Endodermal cell (in vitro differentiated cells): ENCODE results near the gene CDH13. TPM values are rescaled to one million over a fixed set of nuclear protein-coding genes. Genes with fewer than 3 reads are reported as not detected.

Source experiments
- DNase-seq: peaks from one replicate; pipeline ENCODE4 v3.0.0-alpha.2; 2017
- H3K27ac ChIP-seq: 2 replicates; pipeline ENCODE4 v1.5.1; 2013; ENCODE audit warnings: mild to moderate bottlenecking, low read depth, low read length, moderate library complexity
- H3K27me3 ChIP-seq: 2 replicates; pipeline ENCODE4 v1.6.1; 2013; ENCODE audit warnings: mild to moderate bottlenecking, low read length, moderate library complexity; ENCODE audit not compliant: insufficient read depth, control insufficient read depth, poor library complexity, severe bottlenecking
- H3K36me3 ChIP-seq: 2 replicates; pipeline ENCODE4 v1.7.0; 2013; ENCODE audit warnings: mild to moderate bottlenecking, low read length, moderate library complexity; ENCODE audit not compliant: control insufficient read depth, insufficient read depth
- H3K4me1 ChIP-seq: one replicate; pipeline ENCODE4 v1.7.0; 2013; ENCODE audit warnings: low read length; ENCODE audit not compliant: control insufficient read depth, insufficient read depth
- H3K4me3 ChIP-seq: 2 replicates; pipeline ENCODE4 v1.5.1; 2013; ENCODE audit warnings: mild to moderate bottlenecking, low read length, moderate library complexity
- H3K9ac ChIP-seq: 2 replicates; pipeline ENCODE4 v1.6.1; 2013; ENCODE audit warnings: mild to moderate bottlenecking, low read length, moderate library complexity; ENCODE audit not compliant: poor library complexity, severe bottlenecking; ENCODE audit errors: extremely low read depth
- H3K9me3 ChIP-seq: 2 replicates; pipeline ENCODE4 v1.6.1; 2013; ENCODE audit warnings: mild to moderate bottlenecking, low read length, moderate library complexity; ENCODE audit not compliant: control insufficient read depth
- H3K27ac Mint-ChIP-seq: 2 replicates; pipeline ENCODE4 v1.8.0; 2020; ENCODE audit warnings: mixed read lengths
- H3K27me3 Mint-ChIP-seq: 2 replicates; pipeline ENCODE4 v1.8.0; 2021; ENCODE audit warnings: mild to moderate bottlenecking, mixed read lengths; ENCODE audit not compliant: insufficient read depth
- H3K36me3 Mint-ChIP-seq: 2 replicates; pipeline ENCODE4 v1.8.0; 2020; ENCODE audit warnings: low read depth, mixed read lengths
- H3K4me1 Mint-ChIP-seq: 2 replicates; pipeline ENCODE4 v1.8.0; 2020; ENCODE audit warnings: mixed read lengths
- H3K4me3 Mint-ChIP-seq: 2 replicates; pipeline ENCODE4 v1.8.0; 2020; ENCODE audit warnings: mild to moderate bottlenecking, moderate library complexity, mixed read lengths
- H3K9me3 Mint-ChIP-seq: 2 replicates; pipeline ENCODE4 v1.8.0; 2020; ENCODE audit warnings: mild to moderate bottlenecking, mixed read lengths
- CTCF ChIP-seq: fragments of 200-600 bp; sonication (generic); conservative IDR thresholded peaks from 2 replicates; pipeline ENCODE4 v1.5.0; 2021; ENCODE audit warnings: antibody characterized with exemption, mild to moderate bottlenecking
- WGBS, 2 experiments: methylation state at CpG; one replicate each; pipeline versions ENCODE4 v1.1.5 to v1.1.7; 2013; ENCODE audit warnings: missing lambda C conversion rate in 2 of 2, mixed read lengths in 1 of 2; ENCODE audit not compliant: insufficient coverage in 1 of 2, insufficient read length in 1 of 2; 5-methylcytosine and 5-hydroxymethylcytosine counted together
- total RNA-seq, 2 donors: library from RNA; stranded (reverse); fragmentation: NEBNext Ultra II Directional in 1 of 2; extraction: Animal tissue kit (Norgen Biotek cat#: 25700) in 1 of 2; gene quantifications; 2 replicates in 1 of 2; 3 replicates in 1 of 2; pipeline ENCODE4 v1.2.1, GENCODE V29; 2021

The CDH13 gene
- total RNA-seq, 2 donors from 2014 or later, result 0.86 to 1.8 TPM

- no peak overlapping the region for H3K27ac Mint-ChIP-seq
- no peaks in the 10 kb centered on the region for H3K4me1 ChIP-seq
- no peaks in the 10 kb centered on the region for H3K9me3 Mint-ChIP-seq
- no peak overlapping the region for H3K27ac ChIP-seq
- DNase-seq, result no peak
- WGBS, 2 experiments, result 89 to 100% methylated on average over 1 of the region's 1 CpG
- H3K9ac ChIP-seq, result no peak overlapping the region
- no peak overlapping the region for H3K4me3 Mint-ChIP-seq
- H3K27me3 ChIP-seq, result no peaks in the 10 kb centered on the region
- H3K4me1 Mint-ChIP-seq, result no peaks in the 10 kb centered on the region
- no peaks in the 10 kb centered on the region for H3K36me3 ChIP-seq
- no peak overlapping the region for H3K4me3 ChIP-seq
- H3K9me3 ChIP-seq, result no peaks in the 10 kb centered on the region
- TF ChIP-seq CTCF, result no peak
- no peaks in the 10 kb centered on the region for H3K27me3 Mint-ChIP-seq
- no peaks in the 10 kb centered on the region for H3K36me3 Mint-ChIP-seq
These were observed 146.2 kb downstream of the CDH13 start for GRCh38 chr16:82773018-82773417.

GRCh38 chr16:82776470-82777146, 149.8 kb downstream of the CDH13 start:
- Histone ChIP-seq H3K4me1 (no peaks in the 10 kb centered on the region), H3K27ac (no peak overlapping the region), H3K9me3 (no peaks in the 10 kb centered on the region), H3K9ac (no peak overlapping the region), H3K4me3 (no peak overlapping the region), H3K36me3 (no peaks in the 10 kb centered on the region), H3K27me3 (no peaks in the 10 kb centered on the region)
- no peak for TF ChIP-seq CTCF
- no peaks in the 10 kb centered on the region for H3K27me3 Mint-ChIP-seq
- no peak overlapping the region for H3K27ac Mint-ChIP-seq
- no peaks in the 10 kb centered on the region for H3K9me3 Mint-ChIP-seq
- DNase-seq, result no peak
- no peaks in the 10 kb centered on the region for H3K36me3 Mint-ChIP-seq
- no peak overlapping the region for H3K4me3 Mint-ChIP-seq
- peaks cover 8% of the 10 kb centered on the region for H3K4me1 Mint-ChIP-seq
- WGBS, 2 experiments, result 94 to 96% methylated on average over 5 of the region's 5 CpGs

GRCh38 chr16:82782715-82783251, 156.0 kb downstream of the CDH13 start:
- 68 to 75% methylated on average over 11 of the region's 11 CpGs for WGBS, 2 experiments
- Mint-ChIP-seq H3K4me3 (no peak overlapping the region), H3K9me3 (no peaks in the 10 kb centered on the region), H3K4me1 (peaks cover 28% of the 10 kb centered on the region), H3K27me3 (no peaks in the 10 kb centered on the region), H3K36me3 (no peaks in the 10 kb centered on the region), H3K27ac (peak overlapping the region; percentile 33)
- no peaks in the 10 kb centered on the region for H3K27me3 ChIP-seq
- no peak overlapping the region for H3K9ac ChIP-seq
- no peak overlapping the region for H3K27ac ChIP-seq
- no peak overlapping the region for H3K4me3 ChIP-seq
- H3K36me3 ChIP-seq, result no peaks in the 10 kb centered on the region
- peaks cover 3% of the 10 kb centered on the region for H3K4me1 ChIP-seq
- no peaks in the 10 kb centered on the region for H3K9me3 ChIP-seq
- no peak for TF ChIP-seq CTCF
- peak; percentile 65 for DNase-seq
